Esophagus squamous epithelium (tissue), 5 donors: ENCODE measurements around the gene SNX9. TPM values are rescaled to one million over a fixed set of nuclear protein-coding genes. Genes with fewer than 3 reads are reported as not detected.

Source experiments
- DNase-seq: peaks from one replicate; lab custom pipeline; 2025; lab: John Stamatoyannopoulos, UW
- H3K27ac ChIP-seq, 4 donors: fragments of 200-600 bp; sonication (generic); one replicate each; pipeline ENCODE4 v1.5.1; 2016 to 2019; ENCODE audit warnings: mild to moderate bottlenecking in 1 of 4
- H3K27me3 ChIP-seq, 4 donors: fragments of 200-600 bp; sonication (generic); 1 replicate in 3 of 4; 2 replicates in 1 of 4; pipeline versions ENCODE4 v1.5.1 to v1.6.0; 2017 to 2021; ENCODE audit warnings: antibody characterized with exemption in 1 of 4
- H3K36me3 ChIP-seq, 3 donors: fragments of 200-600 bp; sonication (generic); one replicate each; pipeline ENCODE4 v1.5.1; 2016 to 2019
- H3K4me1 ChIP-seq, 3 donors: fragments of 200-600 bp; sonication (generic); one replicate each; pipeline ENCODE4 v1.5.1; 2017 to 2019
- H3K4me3 ChIP-seq, 4 donors: fragments of 200-600 bp; sonication (generic); 1 replicate in 3 of 4; 2 replicates in 1 of 4; pipeline ENCODE4 v1.5.1; 2016 to 2019; ENCODE audit warnings: mild to moderate bottlenecking in 2 of 4, moderate library complexity in 1 of 4
- H3K9me3 ChIP-seq, 3 donors: fragments of 200-600 bp; sonication (generic); one replicate each; pipeline ENCODE4 v1.5.1; 2016 to 2019
- POLR2A ChIP-seq, 4 donors: fragments of 450-650 bp; IDR thresholded peaks; one replicate each; pipeline ENCODE4 v1.6.1; 2017; ENCODE audit warnings: antibody characterized with exemption in 4 of 4, mild to moderate bottlenecking in 4 of 4, moderate library complexity in 3 of 4
- WGBS, 2 donors: methylation state at CpG; one replicate each; pipeline ENCODE4 v1.1.5; 2018; 5-methylcytosine and 5-hydroxymethylcytosine counted together
- intact Hi-C: fragments of 100-400 bp; cut with DNase I; formaldehyde crosslinking; loops from one replicate; pipeline ENCODE4 v1.15.0; 2022
- total RNA-seq, 4 donors: library from RNA; depleted of rRNA; stranded (reverse); fragments of >200 nt; gene quantifications; one replicate each; pipeline ENCODE4 v1.1.0, GENCODE V29; 2016
- TF ChIP-seq, protein P1 (sequence below), 6 experiments: fragments of 450-650 bp in 4 of 6; fragments of 200-600 bp in 2 of 6; sonication (generic) in 2 of 6; IDR thresholded peaks; one replicate each; pipeline ENCODE4 v1.5.1; 2016 to 2019; ENCODE audit warnings: antibody characterized with exemption in 6 of 6, mild to moderate bottlenecking in 4 of 6, moderate library complexity in 4 of 6
- donor health status: DM: yes; HTN: yes; CAD: no.

Gene SNX9
- total RNA-seq, 4 donors from 2014 or later, result 19.9 to 39.9 (median 33.5) TPM

- no peaks in the 10 kb centered on the region for H3K36me3 ChIP-seq
- no peak overlapping the region for H3K4me3 ChIP-seq
- 65 to 85% methylated on average over 4 to 5 of the region's 5 CpGs for WGBS, 2 donors
- no peak for DNase-seq
- H3K27me3 ChIP-seq, result no peaks in the 10 kb centered on the region
- H3K27ac ChIP-seq, result peak overlapping the region in 3 of 4 donors; percentile 48 to 77 (median 67)
- intact Hi-C loops, result no loop called here
- H3K9me3 ChIP-seq, result no peaks in the 10 kb centered on the region
- TF ChIP-seq, protein P1, sequence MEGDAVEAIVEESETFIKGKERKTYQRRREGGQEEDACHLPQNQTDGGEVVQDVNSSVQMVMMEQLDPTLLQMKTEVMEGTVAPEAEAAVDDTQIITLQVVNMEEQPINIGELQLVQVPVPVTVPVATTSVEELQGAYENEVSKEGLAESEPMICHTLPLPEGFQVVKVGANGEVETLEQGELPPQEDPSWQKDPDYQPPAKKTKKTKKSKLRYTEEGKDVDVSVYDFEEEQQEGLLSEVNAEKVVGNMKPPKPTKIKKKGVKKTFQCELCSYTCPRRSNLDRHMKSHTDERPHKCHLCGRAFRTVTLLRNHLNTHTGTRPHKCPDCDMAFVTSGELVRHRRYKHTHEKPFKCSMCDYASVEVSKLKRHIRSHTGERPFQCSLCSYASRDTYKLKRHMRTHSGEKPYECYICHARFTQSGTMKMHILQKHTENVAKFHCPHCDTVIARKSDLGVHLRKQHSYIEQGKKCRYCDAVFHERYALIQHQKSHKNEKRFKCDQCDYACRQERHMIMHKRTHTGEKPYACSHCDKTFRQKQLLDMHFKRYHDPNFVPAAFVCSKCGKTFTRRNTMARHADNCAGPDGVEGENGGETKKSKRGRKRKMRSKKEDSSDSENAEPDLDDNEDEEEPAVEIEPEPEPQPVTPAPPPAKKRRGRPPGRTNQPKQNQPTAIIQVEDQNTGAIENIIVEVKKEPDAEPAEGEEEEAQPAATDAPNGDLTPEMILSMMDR (IDR thresholded peaks at IDR 0.05), result no peak
- no peak for TF ChIP-seq POLR2A (IDR thresholded peaks at IDR 0.05)
- peaks cover 7 to 29% (median 15%) of the 10 kb centered on the region in 3 donors for H3K4me1 ChIP-seq
Observed at GRCh38 chr6:157813191-157813590, 9.9 kb upstream of the SNX9 start.

- H3K4me1 ChIP-seq, result peaks cover 7 to 29% (median 15%) of the 10 kb centered on the region in 3 donors
- H3K9me3 ChIP-seq, result no peaks in the 10 kb centered on the region
- WGBS, 2 donors, result 46 to 51% methylated on average over 5 of the region's 5 CpGs
- DNase-seq, result no peak
- peak overlapping the region in 3 of 4 donors; percentile 48 to 77 (median 67) for H3K27ac ChIP-seq
- TF ChIP-seq POLR2A (IDR thresholded peaks at IDR 0.05), result no peak
- TF ChIP-seq, protein P1 (IDR thresholded peaks at IDR 0.05), result no peak
- H3K36me3 ChIP-seq, result no peaks in the 10 kb centered on the region
- intact Hi-C loops, result no loop called here
- no peak overlapping the region for H3K4me3 ChIP-seq
- no peaks in the 10 kb centered on the region for H3K27me3 ChIP-seq
Observed at GRCh38 chr6:157813750-157814455, 9.1 kb upstream of the SNX9 start.

GRCh38 chr6:157814883-157815282 lies 8.2 kb upstream of the SNX9 start:
- Histone ChIP-seq H3K4me3 (no peak overlapping the region), H3K9me3 (no peaks in the 10 kb centered on the region), H3K4me1 (peaks cover 7 to 29% (median 15%) of the 10 kb centered on the region in 3 donors), H3K27me3 (no peaks in the 10 kb centered on the region), H3K27ac (peak overlapping the region in 3 of 4 donors; percentile 48 to 77 (median 67)), H3K36me3 (no peaks in the 10 kb centered on the region)
- intact Hi-C loops, result no loop called here
- WGBS, 2 donors, result 69 to 96% methylated on average over 4 of the region's 4 CpGs
- TF ChIP-seq POLR2A (IDR thresholded peaks at IDR 0.05), result no peak
- TF ChIP-seq, protein P1 (IDR thresholded peaks at IDR 0.05), result no peak
- no peak for DNase-seq

- Histone ChIP-seq H3K27ac (peak overlapping the region in 3 of 4 donors; percentile 82 to 99 (median 97)), H3K36me3 (no peaks in the 10 kb centered on the region), H3K4me3 (no peak overlapping the region), H3K9me3 (no peaks in the 10 kb centered on the region), H3K27me3 (no peaks in the 10 kb centered on the region), H3K4me1 (peaks cover 11 to 29% (median 15%) of the 10 kb centered on the region in 3 donors)
- DNase-seq, result no peak
- intact Hi-C loops, result loop anchor here (10.0 kb wide), 1 partner anchor 67 kb away; no protein-coding TSS in a partner anchor
- 59 to 78% methylated on average over 6 of the region's 6 CpGs for WGBS, 2 donors
- no peak for TF ChIP-seq POLR2A (IDR thresholded peaks at IDR 0.05)
- TF ChIP-seq, protein P1 (IDR thresholded peaks at IDR 0.05), result no peak
Observed at GRCh38 chr6:157821342-157822033, 1.6 kb upstream of the SNX9 start.
